GM23338 (cell line): ENCODE results near the gene CS. TPM values are rescaled to one million over a fixed set of nuclear protein-coding genes. Genes with fewer than 3 reads are reported as not detected.
A peak's percentile ranks its signal among the peaks of the same experiment; 100 is the strongest.

Source experiments
- ATAC-seq: fragments of 200-7000 bp; cut with Tn5 transposase; 3 replicates; pipeline ENCODE4 v1.9.1; 2020
- DNase-seq: peaks from one replicate; pipeline ENCODE4 v3.0.0-alpha.2; 2015; ENCODE audit warnings: low spot score
- H2AFZ ChIP-seq: fragments of 200-600 bp; sonication (generic); 2 replicates; pipeline ENCODE4 v1.8.0; 2016; ENCODE audit warnings: antibody characterized with exemption, mild to moderate bottlenecking, moderate library complexity
- H3F3A ChIP-seq: fragments of 200-600 bp; sonication (generic); replicated peaks from 2 replicates; pipeline ENCODE4 v1.8.0; 2017; ENCODE audit warnings: antibody characterized with exemption, mixed run types, low read depth
- H3K27ac ChIP-seq: fragments of 200-600 bp; sonication (generic); 2 replicates; pipeline ENCODE4 v1.6.1; 2016; ENCODE audit warnings: low read depth
- H3K27me3 ChIP-seq: fragments of 200-600 bp; sonication (generic); 2 replicates; pipeline ENCODE4 v1.8.0; 2016; ENCODE audit warnings: mild to moderate bottlenecking, mixed run types, moderate library complexity; ENCODE audit not compliant: insufficient read depth
- H3K36me3 ChIP-seq: fragments of 200-600 bp; sonication (generic); 2 replicates; pipeline ENCODE4 v1.8.0; 2016; ENCODE audit warnings: mild to moderate bottlenecking; ENCODE audit not compliant: insufficient read depth
- H3K4me1 ChIP-seq: fragments of 200-600 bp; sonication (generic); 2 replicates; pipeline ENCODE4 v1.8.0; 2016; ENCODE audit warnings: mild to moderate bottlenecking, moderate library complexity; ENCODE audit not compliant: insufficient read depth
- H3K4me2 ChIP-seq: fragments of 200-600 bp; sonication (generic); 2 replicates; pipeline ENCODE4 v1.7.1; 2017; ENCODE audit warnings: mixed run types
- H3K4me3 ChIP-seq: fragments of 200-600 bp; sonication (generic); 2 replicates; pipeline ENCODE4 v1.6.1; 2016; ENCODE audit warnings: mixed run types
- H3K79me2 ChIP-seq: fragments of 200-600 bp; sonication (generic); replicated peaks from 2 replicates; pipeline ENCODE4 v1.8.0; 2017; ENCODE audit warnings: mild to moderate bottlenecking; ENCODE audit not compliant: insufficient read depth
- H3K9me2 ChIP-seq: fragments of 200-600 bp; sonication (generic); 2 replicates; pipeline ENCODE4 v1.8.0; 2017; ENCODE audit not compliant: insufficient read depth
- H4K20me1 ChIP-seq: fragments of 200-600 bp; sonication (generic); replicated peaks from 2 replicates; pipeline ENCODE4 v1.8.0; 2017; ENCODE audit warnings: mild to moderate bottlenecking; ENCODE audit not compliant: insufficient read depth
- H3K27ac Mint-ChIP-seq: 2 replicates; pipeline ENCODE4 v1.8.0; 2020; ENCODE audit warnings: inconsistent platforms, mild to moderate bottlenecking, moderate library complexity, mixed read lengths
- H3K27me3 Mint-ChIP-seq: 3 replicates; pipeline ENCODE4 v1.8.0; 2022; ENCODE audit warnings: low read depth, mild to moderate bottlenecking, moderate library complexity, mixed read lengths, inconsistent platforms; ENCODE audit not compliant: insufficient read depth, poor library complexity
- H3K36me3 Mint-ChIP-seq: 3 replicates; pipeline ENCODE4 v1.8.0; 2021; ENCODE audit warnings: low read depth, mild to moderate bottlenecking, inconsistent platforms, moderate library complexity, mixed read lengths
- H3K4me1 Mint-ChIP-seq: 3 replicates; pipeline ENCODE4 v1.8.0; 2020; ENCODE audit warnings: mild to moderate bottlenecking, inconsistent platforms, mixed read lengths
- H3K4me3 Mint-ChIP-seq: 3 replicates; pipeline ENCODE4 v1.8.0; 2021; ENCODE audit warnings: moderate library complexity, mild to moderate bottlenecking, inconsistent platforms, mixed read lengths
- H3K9me3 Mint-ChIP-seq: 3 replicates; pipeline ENCODE4 v1.8.0; 2020; ENCODE audit warnings: moderate library complexity, mild to moderate bottlenecking, inconsistent platforms, mixed read lengths
- CREB1 ChIP-seq: fragments of 250-450 bp; sonication (Bioruptor Pico); IDR thresholded peaks from 2 replicates; pipeline ENCODE4 v1.5.0; 2020; ENCODE audit warnings: low read depth, mild to moderate bottlenecking, moderate library complexity
- EZH2 ChIP-seq: fragments of 200-600 bp; sonication (generic); IDR thresholded peaks from one replicate; pipeline ENCODE4 v1.8.0; 2017; ENCODE audit warnings: antibody characterized with exemption, mild to moderate bottlenecking, low read depth; ENCODE audit not compliant: unreplicated experiment
- JUNB ChIP-seq: IDR thresholded peaks from one replicate; pipeline ENCODE4 v1.6.1; 2016; ENCODE audit warnings: antibody characterized with exemption; ENCODE audit not compliant: unreplicated experiment
- POLR2AphosphoS5 ChIP-seq: IDR thresholded peaks from 2 replicates; pipeline ENCODE4 v1.6.1; 2016; ENCODE audit warnings: antibody characterized with exemption, low read depth
- STAT1 ChIP-seq: IDR thresholded peaks from one replicate; pipeline ENCODE4 v1.6.1; 2016; ENCODE audit warnings: antibody characterized with exemption; ENCODE audit not compliant: unreplicated experiment
- ZNF114 ChIP-seq: fragments of 250-450 bp; sonication (Bioruptor Pico); IDR thresholded peaks from 2 replicates; pipeline ENCODE4 v1.5.0; 2020; ENCODE audit warnings: mild to moderate bottlenecking, moderate library complexity
- ZNF331 ChIP-seq: fragments of 250-450 bp; sonication (Bioruptor Pico); IDR thresholded peaks from 2 replicates; pipeline ENCODE4 v1.5.0; 2020; ENCODE audit warnings: low read depth, mild to moderate bottlenecking, moderate library complexity
- polyA plus RNA-seq: library from polyadenylated mRNA; unstranded; fragments of >200 nt; fragmentation: Nextera tagmentation; extraction: Ambion mirVana; gene quantifications from 2 replicates; pipeline ENCODE4 v1.2.1, GENCODE V29; 2016
- total RNA-seq: library from RNA; depleted of rRNA; stranded (reverse); fragments of >200 nt; shearing (Covaris generic); gene quantifications from 2 replicates; pipeline ENCODE4 v1.2.3, GENCODE V29; 2014
- TF ChIP-seq, protein P1 (sequence below): IDR thresholded peaks from 2 replicates; pipeline ENCODE4 v1.6.1; 2016; ENCODE audit warnings: antibody characterized with exemption
- TF ChIP-seq, protein P2 (sequence below), 2 experiments: fragments of 200-600 bp in 1 of 2; sonication (generic) in 1 of 2; conservative IDR thresholded peaks; 2 replicates each; pipeline versions ENCODE4 v1.5.1 to v1.6.1; 2016 to 2017; ENCODE audit warnings: antibody characterized with exemption in 2 of 2, low read depth in 2 of 2, mild to moderate bottlenecking in 2 of 2, moderate library complexity in 1 of 2

CS gene
- total and polyA plus RNA-seq, 2 experiments from 2014 or later, result 63.3 to 166 TPM

DNA sequence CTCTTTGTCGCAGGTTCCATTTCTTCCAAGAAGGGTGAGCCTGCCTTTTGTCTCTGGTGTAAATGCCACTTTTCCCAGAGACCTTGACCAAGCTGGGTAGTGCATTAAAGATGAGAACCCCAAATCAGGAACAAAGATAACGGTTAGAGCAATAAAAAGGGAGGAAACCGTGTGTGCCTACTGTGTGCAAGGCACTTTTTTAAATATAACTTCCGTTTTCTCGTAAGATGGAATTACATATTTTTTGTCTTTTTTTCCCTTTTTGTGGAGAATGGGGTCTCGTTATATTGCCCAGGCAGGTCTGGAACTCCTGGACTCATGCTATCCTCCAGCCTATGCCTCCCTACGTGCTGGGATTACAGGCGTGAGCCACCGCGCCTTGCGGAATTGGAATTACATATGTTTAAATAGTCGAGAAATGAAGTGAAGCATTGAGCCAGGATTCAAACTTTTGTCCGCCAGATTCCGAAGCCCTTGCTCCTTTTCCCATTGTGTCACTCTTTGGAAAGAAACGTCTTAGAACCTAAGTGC is 76.5 kb downstream of the CS start:
- Mint-ChIP-seq H3K36me3 (peaks cover 15% of the 10 kb centered on the region), H3K4me3 (peak overlapping the region; percentile 93), H3K27ac (peak overlapping the region; percentile 96), H3K27me3 (peaks cover 5% of the 10 kb centered on the region), H3K4me1 (peaks cover 34% of the 10 kb centered on the region), H3K9me3 (peaks cover 3% of the 10 kb centered on the region; the same call in 1 of the 3 replicates)
- H3K4me2 ChIP-seq, result peak overlapping the region; percentile 58
- no peak for ATAC-seq
- no peaks in the 10 kb centered on the region for H3K9me2 ChIP-seq
- peak overlapping the region; percentile 92 for H3K27ac ChIP-seq
- H3K79me2 ChIP-seq, result peaks cover 26% of the 10 kb centered on the region
- no peaks in the 10 kb centered on the region; the same call in 1 of the 2 replicates for H4K20me1 ChIP-seq
- peaks cover 30% of the 10 kb centered on the region for H3K4me1 ChIP-seq
- peaks cover 20% of the 10 kb centered on the region; the same call in 1 of the 2 replicates for H3F3A ChIP-seq
- H3K36me3 ChIP-seq, result 0 out of 2 replicates have a peak, but pooled peaks cover 2% of the 10 kb centered on the region
- DNase-seq, result no peak
- H2AFZ ChIP-seq, result peak overlapping the region; percentile 57; the same call in 1 of the 2 replicates
- no peaks in the 10 kb centered on the region for H3K27me3 ChIP-seq
- H3K4me3 ChIP-seq, result peak overlapping the region; percentile 74; the same call in 1 of the 2 replicates
- TF ChIP-seq CREB1 (CRISPR knock-in tag) (no peak), JUNB (no peak)

DNA sequence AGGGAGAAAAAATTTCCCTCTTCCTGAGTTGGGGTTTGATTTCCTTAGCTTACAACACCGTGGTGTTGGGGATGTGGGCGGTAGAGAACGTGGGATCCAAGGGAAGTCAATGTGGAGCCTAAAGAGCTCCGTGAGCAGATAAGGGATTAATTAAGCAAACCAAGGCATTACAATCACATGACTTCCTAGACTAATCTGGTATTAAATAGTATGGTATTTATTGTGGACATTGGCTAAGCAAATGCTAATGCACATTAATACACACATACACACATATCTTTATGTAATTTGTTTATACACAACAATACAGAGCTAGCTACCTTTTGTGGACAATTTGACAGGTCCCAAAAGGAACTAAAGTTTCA is 77.6 kb downstream of the CS start:
- H2AFZ ChIP-seq, result no peak overlapping the region

DNA sequence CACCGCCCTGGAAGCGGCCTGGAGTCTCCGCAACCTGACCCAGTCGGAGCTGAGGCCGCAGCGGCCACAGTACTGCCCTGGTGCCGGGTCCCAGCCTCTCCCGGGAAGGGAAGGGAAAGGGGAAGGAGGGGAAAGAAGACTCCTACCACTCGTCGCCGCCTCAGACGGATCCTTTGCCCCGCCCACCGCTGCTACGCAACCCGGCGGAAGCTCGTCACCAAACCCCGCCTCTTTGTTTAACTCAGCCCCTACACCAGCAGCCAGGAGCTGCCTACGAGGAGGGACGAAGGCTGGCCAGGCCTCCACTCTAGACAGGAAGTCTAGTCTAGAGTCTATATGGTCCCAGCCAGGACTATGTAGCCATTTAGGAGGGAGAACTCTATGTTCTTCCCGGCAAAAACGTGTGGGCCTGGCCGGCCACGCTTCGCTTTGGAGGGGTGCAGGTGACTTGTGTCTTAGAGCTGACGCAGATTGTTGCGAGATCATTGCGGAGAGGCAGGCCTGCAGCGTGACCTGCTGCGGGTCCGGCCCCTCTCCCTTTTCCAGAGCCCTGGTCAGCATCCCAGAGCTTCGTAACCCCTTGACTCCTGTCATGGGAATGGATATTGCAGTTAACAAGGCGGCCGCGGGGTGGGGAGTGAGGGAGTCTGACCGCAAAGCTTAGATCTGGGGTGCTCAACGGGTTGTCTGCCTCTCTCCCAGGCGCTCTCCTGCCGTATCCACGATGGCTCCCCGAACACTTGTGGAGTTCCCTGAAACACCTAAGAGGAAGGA is 78.2 kb downstream of the CS start, which contains the start of gene RNF41:
Gene RNF41, minus strand, starts transcription at position 166 of the 774 bp plus-strand sequence. CDS start 7,875 bp downstream, outside the sequence.
- peak within 1 kb of the TSS; percentile 90 for H3K4me2 ChIP-seq
- peaks cover 20% of the 10 kb centered on the region; the same call in 1 of the 2 replicates for H3F3A ChIP-seq
- H3K27me3 ChIP-seq, result no peaks in the 10 kb centered on the region
- peaks cover 3% of the 10 kb centered on the region; the same call in 1 of the 3 replicates for H3K9me3 Mint-ChIP-seq
- peak within 1 kb of the TSS; percentile 93 for H3K4me3 Mint-ChIP-seq
- H3K27ac Mint-ChIP-seq, result peak within 1 kb of the TSS; percentile 99
- H3K36me3 Mint-ChIP-seq, result peaks cover 23% of the 10 kb centered on the region
- peaks cover 38% of the 10 kb centered on the region for H3K79me2 ChIP-seq
- no peaks in the 10 kb centered on the region for H3K9me2 ChIP-seq
- ATAC-seq (peak; percentile 74), DNase-seq (peak; percentile 99)
- H3K4me1 ChIP-seq, result peaks cover 30% of the 10 kb centered on the region
- 0 out of 2 replicates have a peak, but pooled peaks cover 2% of the 10 kb centered on the region for H3K36me3 ChIP-seq
- H3K4me1 Mint-ChIP-seq, result peaks cover 34% of the 10 kb centered on the region
- TF ChIP-seq, protein P1, sequence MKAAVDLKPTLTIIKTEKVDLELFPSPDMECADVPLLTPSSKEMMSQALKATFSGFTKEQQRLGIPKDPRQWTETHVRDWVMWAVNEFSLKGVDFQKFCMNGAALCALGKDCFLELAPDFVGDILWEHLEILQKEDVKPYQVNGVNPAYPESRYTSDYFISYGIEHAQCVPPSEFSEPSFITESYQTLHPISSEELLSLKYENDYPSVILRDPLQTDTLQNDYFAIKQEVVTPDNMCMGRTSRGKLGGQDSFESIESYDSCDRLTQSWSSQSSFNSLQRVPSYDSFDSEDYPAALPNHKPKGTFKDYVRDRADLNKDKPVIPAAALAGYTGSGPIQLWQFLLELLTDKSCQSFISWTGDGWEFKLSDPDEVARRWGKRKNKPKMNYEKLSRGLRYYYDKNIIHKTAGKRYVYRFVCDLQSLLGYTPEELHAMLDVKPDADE, result peak; percentile 74; the same call in 1 of the 2 replicates
- TF ChIP-seq POLR2AphosphoS5, result peak; percentile 93
- TF ChIP-seq CREB1 (CRISPR knock-in tag), result peak; percentile 87
- TF ChIP-seq, protein P2, sequence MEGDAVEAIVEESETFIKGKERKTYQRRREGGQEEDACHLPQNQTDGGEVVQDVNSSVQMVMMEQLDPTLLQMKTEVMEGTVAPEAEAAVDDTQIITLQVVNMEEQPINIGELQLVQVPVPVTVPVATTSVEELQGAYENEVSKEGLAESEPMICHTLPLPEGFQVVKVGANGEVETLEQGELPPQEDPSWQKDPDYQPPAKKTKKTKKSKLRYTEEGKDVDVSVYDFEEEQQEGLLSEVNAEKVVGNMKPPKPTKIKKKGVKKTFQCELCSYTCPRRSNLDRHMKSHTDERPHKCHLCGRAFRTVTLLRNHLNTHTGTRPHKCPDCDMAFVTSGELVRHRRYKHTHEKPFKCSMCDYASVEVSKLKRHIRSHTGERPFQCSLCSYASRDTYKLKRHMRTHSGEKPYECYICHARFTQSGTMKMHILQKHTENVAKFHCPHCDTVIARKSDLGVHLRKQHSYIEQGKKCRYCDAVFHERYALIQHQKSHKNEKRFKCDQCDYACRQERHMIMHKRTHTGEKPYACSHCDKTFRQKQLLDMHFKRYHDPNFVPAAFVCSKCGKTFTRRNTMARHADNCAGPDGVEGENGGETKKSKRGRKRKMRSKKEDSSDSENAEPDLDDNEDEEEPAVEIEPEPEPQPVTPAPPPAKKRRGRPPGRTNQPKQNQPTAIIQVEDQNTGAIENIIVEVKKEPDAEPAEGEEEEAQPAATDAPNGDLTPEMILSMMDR (conservative IDR thresholded peaks at IDR 0.05; ENCODE audit: low read depth in 2 of 2), result no peak
- H3K27me3 Mint-ChIP-seq, result peaks cover 5% of the 10 kb centered on the region
- peak within 1 kb of the TSS; percentile 23; the same call in 1 of the 2 replicates for H2AFZ ChIP-seq
- H3K27ac ChIP-seq, result peak within 1 kb of the TSS; percentile 98
- H3K4me3 ChIP-seq, result peak within 1 kb of the TSS; percentile 74
- peaks cover 6% of the 10 kb centered on the region for H4K20me1 ChIP-seq

More for the DNA sequence above, 77.6 kb downstream of the CS start:
- peaks cover 3% of the 10 kb centered on the region; the same call in 1 of the 2 replicates for H4K20me1 ChIP-seq
- H3K27me3 ChIP-seq, result no peaks in the 10 kb centered on the region
- Mint-ChIP-seq H3K9me3 (peaks cover 3% of the 10 kb centered on the region; the same call in 1 of the 3 replicates), H3K27me3 (peaks cover 5% of the 10 kb centered on the region), H3K36me3 (peaks cover 20% of the 10 kb centered on the region), H3K4me3 (peak overlapping the region; percentile 93), H3K4me1 (peaks cover 34% of the 10 kb centered on the region), H3K27ac (peak overlapping the region; percentile 99)
- DNase-seq, result no peak
- H3K36me3 ChIP-seq, result 0 out of 2 replicates have a peak, but pooled peaks cover 2% of the 10 kb centered on the region
- peaks cover 20% of the 10 kb centered on the region; the same call in 1 of the 2 replicates for H3F3A ChIP-seq
- H3K4me1 ChIP-seq, result peaks cover 30% of the 10 kb centered on the region
- TF ChIP-seq ZNF114 (CRISPR knock-in tag) (no peak), CREB1 (CRISPR knock-in tag) (no peak), STAT1 (no peak), EZH2 (no peak), ZNF331 (CRISPR knock-in tag) (no peak)
- no peaks in the 10 kb centered on the region for H3K9me2 ChIP-seq
- H3K4me2 ChIP-seq, result peak overlapping the region; percentile 90
- H3K79me2 ChIP-seq, result peaks cover 37% of the 10 kb centered on the region
- peak overlapping the region; percentile 98 for H3K27ac ChIP-seq
- ATAC-seq, result no peak
- peak overlapping the region; percentile 74 for H3K4me3 ChIP-seq
